Stimulated activated naive B cell treated with anti-CD40 and anti-IgM and Interleukin-4, amounts not matched to agents 10 μg/mL and 1 μg/mL and 100 μg/mL, for 72 hours (primary cell): ENCODE measurements around the gene ARID3B.
A peak's percentile ranks its signal among the peaks of the same experiment; 100 is the strongest.

Experiments used
- ATAC-seq, 2 donors: fragments of 150-1000 bp; cut with Tn5 transposase; replicated peaks; 2 replicates each; pipeline ENCODE4 v1.10.0; 2021; ENCODE audit warnings: moderate library complexity in 1 of 2
- DNase-seq: peaks from one replicate; pipeline ENCODE4 v3.0.0; 2021
- H3K27ac Mint-ChIP-seq: one replicate; pipeline ENCODE4 v1.8.0; 2022; ENCODE audit warnings: mild to moderate bottlenecking, mixed read lengths
- H3K27me3 Mint-ChIP-seq, 2 donors: one replicate each; pipeline ENCODE4 v1.8.0; 2022; ENCODE audit warnings: mixed read lengths in 2 of 2
- H3K36me3 Mint-ChIP-seq, 2 donors: one replicate each; pipeline ENCODE4 v1.8.0; 2022; ENCODE audit warnings: mixed read lengths in 2 of 2, mild to moderate bottlenecking in 1 of 2
- H3K4me1 Mint-ChIP-seq, 2 donors: one replicate each; pipeline ENCODE4 v1.8.0; 2022; ENCODE audit warnings: mixed read lengths in 2 of 2, mild to moderate bottlenecking in 1 of 2
- H3K4me3 Mint-ChIP-seq, 2 donors: one replicate each; pipeline ENCODE4 v1.8.0; 2022; ENCODE audit warnings: mild to moderate bottlenecking in 2 of 2, mixed read lengths in 2 of 2, moderate library complexity in 1 of 2
- H3K9me3 Mint-ChIP-seq, 2 donors: one replicate each; pipeline ENCODE4 v1.8.0; 2022; ENCODE audit warnings: mixed read lengths in 2 of 2, mild to moderate bottlenecking in 1 of 2

The ARID3B gene

DNA sequence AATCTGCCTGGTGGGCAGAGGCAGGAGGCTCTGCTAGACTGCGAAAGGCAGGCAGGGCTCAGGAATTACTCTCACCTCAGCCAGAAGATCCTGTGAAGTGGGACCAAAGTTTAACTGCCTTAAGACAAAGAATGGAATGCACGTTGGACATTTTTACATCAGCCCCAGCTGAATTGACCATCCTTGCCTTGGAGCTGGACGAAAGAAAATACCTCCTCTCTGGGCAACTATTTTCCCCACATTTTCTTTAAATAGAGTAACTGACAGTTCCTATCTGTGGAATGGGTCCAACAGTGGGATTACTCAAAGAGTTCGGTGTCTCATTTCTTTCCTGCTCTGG, 28.7 kb downstream of the ARID3B start:
- H3K36me3 Mint-ChIP-seq: peaks cover 41 to 59% of the 10 kb centered on the region in 2 donors

GRCh38 chr15:74571191-74571590, 30.2 kb downstream of the ARID3B start:
- Mint-ChIP-seq H3K4me3 (no peak overlapping the region), H3K4me1 (peaks cover 12 to 16% of the 10 kb centered on the region in 2 donors), H3K27me3 (no peaks in the 10 kb centered on the region), H3K36me3 (peaks cover 44 to 57% of the 10 kb centered on the region in 2 donors), H3K27ac (no peak overlapping the region), H3K9me3 (no peaks in the 10 kb centered on the region)
- ATAC-seq: no peak
- no peak for DNase-seq

More for the DNA sequence above, 28.7 kb downstream of the ARID3B start:
- no peak for DNase-seq
- ATAC-seq: no peak
- Mint-ChIP-seq H3K27ac (no peak overlapping the region), H3K27me3 (no peaks in the 10 kb centered on the region), H3K4me3 (no peak overlapping the region), H3K9me3 (no peaks in the 10 kb centered on the region), H3K4me1 (peaks cover 12 to 21% of the 10 kb centered on the region in 2 donors)

GRCh38 chr15:74573987-74574386, 33.0 kb downstream of the ARID3B start:
- Mint-ChIP-seq H3K36me3 (peaks cover 47 to 61% of the 10 kb centered on the region in 2 donors), H3K27ac (no peak overlapping the region), H3K9me3 (no peaks in the 10 kb centered on the region), H3K4me3 (no peak overlapping the region), H3K27me3 (no peaks in the 10 kb centered on the region), H3K4me1 (peaks cover 0 to 4% of the 10 kb centered on the region in 2 donors)
- no peak for ATAC-seq
- no peak for DNase-seq

DNA sequence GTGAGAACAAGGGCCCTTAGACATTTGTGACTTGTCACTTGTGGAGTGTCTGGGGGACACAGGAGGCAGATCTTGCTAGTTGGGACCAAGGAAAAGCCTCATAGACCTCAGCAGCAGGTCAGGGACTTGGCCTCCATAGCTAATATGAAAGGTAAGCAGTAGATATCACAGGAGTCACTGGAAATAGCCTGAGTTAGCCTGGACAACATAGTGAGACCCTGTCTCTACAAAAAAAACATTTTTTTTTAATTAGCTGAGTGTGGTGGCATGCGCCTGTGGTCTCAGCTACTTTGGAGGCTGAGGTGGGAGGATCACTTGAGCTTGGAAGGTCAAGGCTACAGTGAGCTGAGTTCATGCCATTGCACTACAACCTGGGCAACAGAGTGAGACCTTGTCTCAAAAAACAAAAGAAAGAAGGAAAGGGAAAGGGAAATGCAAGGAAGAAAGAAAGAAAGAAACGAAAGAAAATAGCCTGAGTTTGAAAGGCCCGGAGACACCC, 37.5 kb downstream of the ARID3B start:
- no peak for ATAC-seq
- Mint-ChIP-seq H3K4me3 (no peak overlapping the region), H3K36me3 (peaks cover 28 to 38% of the 10 kb centered on the region in 2 donors), H3K9me3 (no peaks in the 10 kb centered on the region), H3K27ac (no peak overlapping the region), H3K27me3 (no peaks in the 10 kb centered on the region), H3K4me1 (peaks cover 0 to 2% of the 10 kb centered on the region in 2 donors)
- DNase-seq: no peak

GRCh38 chr15:74579001-74579400, 38.0 kb downstream of the ARID3B start:
- DNase-seq (no peak), ATAC-seq (no peak)
- Mint-ChIP-seq H3K9me3 (no peaks in the 10 kb centered on the region), H3K4me3 (no peak overlapping the region), H3K36me3 (peaks cover 26 to 38% of the 10 kb centered on the region in 2 donors), H3K4me1 (peaks cover 0 to 1% of the 10 kb centered on the region in 2 donors), H3K27me3 (no peaks in the 10 kb centered on the region), H3K27ac (no peak overlapping the region)

GRCh38 chr15:74580538-74581350, 39.7 kb downstream of the ARID3B start:
- Mint-ChIP-seq H3K27me3 (no peaks in the 10 kb centered on the region), H3K4me1 (no peaks in the 10 kb centered on the region), H3K9me3 (no peaks in the 10 kb centered on the region), H3K36me3 (peaks cover 18 to 35% of the 10 kb centered on the region in 2 donors), H3K4me3 (no peak overlapping the region), H3K27ac (no peak overlapping the region)
- no peak for ATAC-seq
- no peak for DNase-seq

DNA sequence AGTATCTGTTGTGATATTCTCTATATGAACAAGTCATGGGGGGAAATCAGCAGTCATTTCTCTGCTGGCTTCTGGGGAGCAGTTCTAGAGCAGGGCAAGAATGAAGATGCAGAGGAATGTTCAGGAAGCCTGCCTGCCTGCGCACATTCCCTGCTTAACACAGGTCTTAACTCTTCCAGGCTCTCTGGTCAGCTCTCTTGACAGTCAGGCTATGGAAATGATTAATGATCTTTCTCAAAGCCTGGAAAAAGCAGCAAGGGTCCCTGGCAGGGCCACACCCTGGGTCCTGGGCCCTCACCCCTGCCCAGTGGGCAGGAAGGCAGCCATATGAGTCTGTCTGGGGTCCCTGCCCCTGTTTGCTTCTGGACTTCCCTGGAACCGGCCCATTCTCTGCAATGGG, 43.2 kb downstream of the ARID3B start:
- Mint-ChIP-seq H3K27me3 (no peaks in the 10 kb centered on the region), H3K4me1 (peaks cover 0 to 3% of the 10 kb centered on the region in 2 donors), H3K36me3 (peaks cover 19 to 30% of the 10 kb centered on the region in 2 donors), H3K27ac (no peak overlapping the region), H3K9me3 (no peaks in the 10 kb centered on the region), H3K4me3 (no peak overlapping the region)
- ATAC-seq (no peak), DNase-seq (no peak)

- DNase-seq (no peak), ATAC-seq (no peak)
- no peak overlapping the region for H3K27ac Mint-ChIP-seq
- H3K4me1 Mint-ChIP-seq: peaks cover 0 to 3% of the 10 kb centered on the region in 2 donors
- peaks cover 22 to 33% of the 10 kb centered on the region in 2 donors for H3K36me3 Mint-ChIP-seq
- H3K9me3 Mint-ChIP-seq: no peaks in the 10 kb centered on the region
- no peak overlapping the region for H3K4me3 Mint-ChIP-seq
- no peaks in the 10 kb centered on the region for H3K27me3 Mint-ChIP-seq
Observed at GRCh38 chr15:74584779-74585178, 43.8 kb downstream of the ARID3B start.

DNA sequence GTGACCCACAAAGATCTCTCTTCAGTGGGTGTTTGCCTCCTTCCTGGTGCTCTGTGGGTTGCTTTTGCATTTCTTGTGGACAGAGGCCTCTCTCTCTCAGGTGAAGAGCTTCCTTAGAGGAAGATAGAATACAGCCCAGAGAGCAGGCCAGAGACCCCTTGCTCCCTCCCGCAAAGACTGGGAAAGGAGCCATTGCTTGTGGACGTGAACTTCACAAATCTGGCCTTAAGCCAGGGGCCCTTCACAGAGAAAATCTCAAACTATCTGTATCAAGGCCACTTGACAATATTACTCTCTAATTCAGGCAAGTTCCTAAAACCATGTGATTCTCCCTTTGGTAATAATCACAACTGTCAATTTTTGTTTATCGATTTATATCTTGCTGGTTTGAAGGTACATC, 44.2 kb downstream of the ARID3B start:
- DNase-seq (no peak), ATAC-seq (no peak)
- H3K27me3 Mint-ChIP-seq: no peaks in the 10 kb centered on the region
- no peaks in the 10 kb centered on the region for H3K9me3 Mint-ChIP-seq
- peaks cover 0 to 3% of the 10 kb centered on the region in 2 donors for H3K4me1 Mint-ChIP-seq
- no peak overlapping the region for H3K4me3 Mint-ChIP-seq
- H3K27ac Mint-ChIP-seq: no peak overlapping the region
- peaks cover 24 to 38% of the 10 kb centered on the region in 2 donors for H3K36me3 Mint-ChIP-seq

GRCh38 chr15:74585857-74586256, 44.8 kb downstream of the ARID3B start:
- Mint-ChIP-seq H3K4me1 (peaks cover 0 to 3% of the 10 kb centered on the region in 2 donors), H3K36me3 (peaks cover 26 to 36% of the 10 kb centered on the region in 2 donors), H3K4me3 (no peak overlapping the region), H3K27ac (peak overlapping the region; percentile 67), H3K27me3 (no peaks in the 10 kb centered on the region), H3K9me3 (no peaks in the 10 kb centered on the region)
- DNase-seq (no peak), ATAC-seq (no peak)

DNA sequence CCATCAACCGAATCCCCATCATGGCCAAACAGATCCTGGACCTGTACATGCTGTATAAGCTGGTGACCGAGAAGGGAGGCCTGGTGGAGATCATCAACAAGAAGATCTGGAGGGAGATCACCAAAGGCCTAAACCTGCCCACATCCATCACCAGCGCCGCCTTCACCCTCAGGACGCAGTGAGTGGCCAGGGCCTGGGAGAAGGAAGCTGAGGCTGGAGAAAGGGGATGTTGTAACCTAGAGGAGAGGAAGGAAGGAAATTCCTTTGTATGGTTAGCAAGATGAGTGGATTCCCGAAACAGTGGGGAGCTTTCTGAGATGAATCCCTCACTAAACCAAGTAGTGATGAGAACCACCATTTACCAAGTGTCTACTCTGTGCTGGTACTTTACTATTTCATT, 48.8 kb downstream of the ARID3B start:
- Mint-ChIP-seq H3K9me3 (no peaks in the 10 kb centered on the region), H3K4me1 (peaks cover 0 to 3% of the 10 kb centered on the region in 2 donors), H3K27ac (no peak overlapping the region), H3K4me3 (no peak overlapping the region), H3K36me3 (peaks cover 25 to 50% of the 10 kb centered on the region in 2 donors), H3K27me3 (no peaks in the 10 kb centered on the region)
- ATAC-seq (no peak), DNase-seq (no peak)

DNA sequence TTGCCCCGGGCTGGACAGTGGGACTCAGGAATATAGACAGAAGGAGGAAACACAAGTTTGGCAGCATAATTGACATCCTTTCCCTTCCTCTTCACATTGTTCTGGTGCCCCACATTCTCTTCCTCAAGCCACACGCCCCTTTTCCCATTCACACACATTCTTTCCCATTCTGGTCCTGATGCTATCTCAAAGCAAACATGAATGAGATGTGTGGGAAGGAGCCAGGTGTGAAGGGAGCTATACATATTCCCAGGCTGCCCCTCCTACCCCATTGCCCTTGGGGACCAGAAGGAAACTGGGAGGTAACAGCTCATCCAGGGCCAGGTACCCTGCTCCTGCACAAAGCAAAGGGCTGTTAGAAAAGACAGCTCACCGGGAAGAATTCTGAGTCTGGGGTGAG, 51.2 kb downstream of the ARID3B start:
- H3K36me3 Mint-ChIP-seq: peaks cover 16 to 48% of the 10 kb centered on the region in 2 donors

DNA sequence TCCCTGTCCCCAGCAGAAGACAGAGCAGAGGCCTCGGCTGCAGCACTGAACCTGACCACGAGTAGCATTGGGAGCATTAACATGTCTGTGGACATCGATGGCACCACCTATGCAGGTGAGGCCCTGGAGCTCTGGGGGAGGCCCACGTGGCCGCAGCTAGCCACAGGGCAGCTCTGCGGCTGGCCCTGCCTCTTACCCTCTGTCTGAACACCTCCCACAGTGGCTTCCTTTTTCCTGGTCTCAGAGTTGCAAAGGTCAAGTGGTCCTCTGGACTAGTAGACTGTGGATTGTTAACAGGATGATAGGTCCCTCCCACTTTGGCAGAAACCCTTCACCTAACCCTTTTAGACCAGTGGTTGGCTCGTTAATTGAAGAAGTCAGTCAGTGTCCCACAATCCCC, 52.1 kb downstream of the ARID3B start:
- Mint-ChIP-seq H3K27me3 (no peaks in the 10 kb centered on the region), H3K36me3 (peaks cover 18 to 49% of the 10 kb centered on the region in 2 donors), H3K9me3 (no peaks in the 10 kb centered on the region), H3K27ac (no peak overlapping the region), H3K4me1 (peaks cover 5 to 6% of the 10 kb centered on the region in 2 donors), H3K4me3 (no peak overlapping the region)
- no peak for ATAC-seq
- no peak for DNase-seq

More for the DNA sequence above, 51.2 kb downstream of the ARID3B start:
- no peak for ATAC-seq
- H3K4me3 Mint-ChIP-seq: no peak overlapping the region
- H3K27ac Mint-ChIP-seq: no peak overlapping the region
- no peak for DNase-seq
- no peaks in the 10 kb centered on the region for H3K27me3 Mint-ChIP-seq
- no peaks in the 10 kb centered on the region for H3K9me3 Mint-ChIP-seq
- H3K4me1 Mint-ChIP-seq: peaks cover 0 to 3% of the 10 kb centered on the region in 2 donors

GRCh38 chr15:74594455-74594854, 53.4 kb downstream of the ARID3B start:
- Mint-ChIP-seq H3K27ac (no peak overlapping the region), H3K9me3 (no peaks in the 10 kb centered on the region), H3K4me1 (peaks cover 7 to 10% of the 10 kb centered on the region in 2 donors), H3K27me3 (no peaks in the 10 kb centered on the region), H3K4me3 (no peak overlapping the region), H3K36me3 (peaks cover 16 to 54% of the 10 kb centered on the region in 2 donors)
- ATAC-seq (no peak), DNase-seq (no peak)

- H3K27me3 Mint-ChIP-seq: no peaks in the 10 kb centered on the region
- H3K27ac Mint-ChIP-seq: no peak overlapping the region
- peaks cover 7 to 10% of the 10 kb centered on the region in 2 donors for H3K4me1 Mint-ChIP-seq
- DNase-seq: no peak
- H3K36me3 Mint-ChIP-seq: peaks cover 11 to 46% of the 10 kb centered on the region in 2 donors
- H3K9me3 Mint-ChIP-seq: no peaks in the 10 kb centered on the region
- ATAC-seq: no peak
- H3K4me3 Mint-ChIP-seq: no peak overlapping the region
Observed at GRCh38 chr15:74595271-74595670, 54.3 kb downstream of the ARID3B start.
